GM21390 (cell line): ENCODE results near the gene CFL1.
A peak's percentile ranks its signal among the peaks of the same experiment; 100 is the strongest.

Source experiments
- ATAC-seq: cut with Tn5 transposase; IDR thresholded peaks from one replicate; pipeline ENCODE4 v1.9.1; 2021; ENCODE audit not compliant: unreplicated experiment

CFL1 gene

DNA sequence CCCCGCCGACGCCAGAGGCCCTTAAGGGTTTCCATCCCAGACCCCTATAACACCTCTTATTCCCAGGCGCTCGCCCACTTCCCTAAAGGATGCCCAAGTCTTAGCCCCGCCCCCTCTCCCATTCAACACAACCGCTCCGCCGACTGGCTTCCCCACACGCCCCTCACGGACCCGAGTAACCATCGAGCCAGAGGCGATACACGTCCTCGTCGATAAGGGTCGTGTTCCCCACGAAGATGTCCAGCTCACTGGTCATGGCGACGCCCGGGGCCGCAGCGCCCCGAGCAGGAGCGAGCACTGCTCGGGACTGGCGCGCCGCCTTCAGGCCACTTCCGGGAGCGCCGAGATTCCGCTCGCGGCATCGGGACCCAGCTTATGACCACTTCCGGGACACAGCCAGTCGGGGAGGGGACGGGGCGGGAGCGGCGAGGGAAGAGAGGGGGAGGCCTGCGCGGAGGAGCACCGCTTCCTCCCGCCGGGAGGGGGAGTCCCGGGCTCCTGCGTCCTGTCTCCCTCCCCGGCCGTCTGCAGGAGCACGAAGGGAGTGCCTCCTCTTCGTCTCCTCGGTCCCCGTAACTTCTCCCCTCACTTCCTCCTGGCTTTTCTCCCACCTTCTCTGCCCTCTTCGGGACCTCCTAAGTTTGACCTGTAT lies 30.3 kb upstream of the CFL1 start, which contains the start of gene FIBP:
TSS of gene FIBP (minus strand) at position 309 of the 652 bp plus-strand sequence. CDS start at position 256, 53 bp downstream.
- ATAC-seq: peak; percentile 40

DNA sequence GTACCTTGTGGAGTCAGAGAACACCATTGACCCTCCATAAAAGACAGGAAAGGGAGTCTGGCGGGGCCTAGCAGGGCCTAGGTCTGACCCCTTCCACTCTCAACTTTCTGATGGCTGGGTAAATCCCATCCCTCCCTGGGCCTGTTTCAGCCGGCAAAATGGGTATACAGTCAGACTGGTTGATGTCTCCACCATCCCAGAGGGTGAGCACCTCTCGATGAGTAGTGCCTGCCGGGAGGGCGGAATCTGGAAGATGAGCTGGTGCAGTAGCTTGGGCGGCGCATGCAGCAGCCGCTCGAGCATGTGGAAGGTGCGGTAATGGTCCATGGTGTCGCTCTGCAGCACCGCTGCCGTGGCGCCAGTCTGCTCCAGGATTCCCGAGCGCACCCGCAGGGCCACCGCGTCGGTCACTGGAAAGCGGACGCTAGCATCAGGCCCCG lies 29.8 kb upstream of the CFL1 start:
- ATAC-seq: no peak

DNA sequence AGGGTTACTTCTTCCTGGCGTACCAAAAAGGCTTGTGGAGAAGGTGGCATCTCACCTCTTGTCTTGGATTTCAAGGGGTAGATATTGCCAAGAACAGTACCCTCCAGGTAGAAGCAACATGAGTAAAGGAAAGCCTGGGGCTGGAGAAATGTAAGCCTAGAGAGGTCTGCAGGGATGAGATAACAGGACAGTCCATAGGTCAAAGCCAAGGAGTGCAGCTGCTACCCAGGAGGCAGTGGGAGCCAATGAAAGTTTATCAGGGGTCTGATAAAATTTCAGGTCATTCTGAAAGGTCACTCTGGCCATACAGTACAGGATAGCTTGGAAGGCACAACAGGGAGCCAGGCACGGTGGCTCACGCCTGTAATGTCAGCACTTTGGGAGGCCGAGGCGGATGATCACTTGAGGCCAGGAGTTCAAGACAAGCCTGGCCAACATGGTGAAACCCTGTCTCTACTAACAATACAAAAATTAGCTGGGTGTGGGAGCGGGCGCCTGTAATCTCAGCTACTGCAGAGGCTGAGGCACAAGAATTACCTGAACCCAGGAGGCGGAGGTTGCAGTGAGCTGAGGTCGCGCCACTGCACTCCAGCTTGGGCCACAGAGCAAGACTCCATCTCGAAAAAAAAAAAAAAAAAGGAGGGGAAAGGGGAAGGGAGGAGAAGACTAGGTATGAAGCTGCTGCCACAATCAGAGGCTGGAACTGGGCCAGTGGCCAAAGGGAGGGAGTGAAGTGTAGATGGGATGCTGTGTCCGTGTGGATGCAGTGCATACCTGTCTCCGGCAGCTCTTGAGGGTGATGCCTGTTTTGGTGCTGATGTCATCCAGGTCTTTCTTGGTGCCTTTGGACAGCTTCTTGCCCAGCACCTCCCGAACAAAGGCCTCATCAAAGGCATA lies 29.1 kb upstream of the CFL1 start:
- no peak for ATAC-seq

DNA sequence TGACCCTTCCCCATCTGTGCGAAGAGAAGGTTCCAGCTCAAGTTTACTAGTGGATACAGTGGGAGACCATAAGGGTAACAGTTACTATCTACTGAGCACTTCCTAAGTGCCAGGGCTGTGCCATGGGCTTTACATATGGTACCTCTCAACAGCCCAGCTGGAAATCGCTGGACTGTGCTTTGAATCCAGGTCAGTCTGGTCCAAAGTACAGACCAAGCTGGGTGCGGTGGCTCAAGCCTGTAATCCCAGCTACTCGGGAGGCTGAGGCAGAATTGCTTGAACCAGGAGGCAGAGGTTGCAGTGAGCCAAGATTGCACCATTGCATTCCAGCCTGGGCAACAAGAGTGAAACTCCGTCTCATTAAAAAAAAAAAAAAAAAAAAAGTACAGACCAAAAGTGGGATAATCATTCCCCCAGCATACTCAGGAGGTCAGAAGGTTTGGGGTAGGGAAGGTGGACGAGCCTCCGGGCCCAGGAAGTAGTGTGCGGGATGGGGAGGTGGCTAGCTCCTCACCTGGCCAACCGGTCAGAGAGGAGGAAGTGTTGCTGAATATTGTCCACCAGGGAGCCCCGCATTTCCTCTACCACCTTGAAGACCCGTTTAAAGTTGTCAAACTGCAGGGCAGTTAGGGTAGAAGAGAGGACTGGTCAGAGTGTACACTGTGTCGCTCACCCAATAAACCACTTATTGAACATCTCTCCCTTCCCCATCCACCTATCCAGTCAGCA lies 28.0 kb upstream of the CFL1 start:
- ATAC-seq: no peak

DNA sequence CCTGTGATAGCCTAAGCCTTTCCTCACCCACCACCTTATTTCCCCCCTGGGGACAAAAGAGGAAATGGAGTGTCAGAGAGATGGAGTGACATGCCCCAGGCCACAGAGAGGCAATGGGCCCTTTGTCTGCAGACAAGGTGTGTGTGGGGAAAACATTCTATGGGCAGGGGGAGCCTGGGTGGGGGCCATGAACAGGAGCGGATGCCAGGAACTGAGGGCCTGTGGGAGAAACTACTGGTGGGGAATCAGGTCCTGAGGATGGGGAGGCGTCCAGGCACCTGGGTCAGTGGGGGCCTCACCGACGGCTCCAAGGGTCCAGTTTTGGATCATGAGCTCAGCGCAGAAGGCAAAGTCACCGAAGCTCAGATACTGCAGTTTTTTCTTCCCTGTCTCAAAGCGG lies 27.3 kb upstream of the CFL1 start:
- ATAC-seq: no peak

DNA sequence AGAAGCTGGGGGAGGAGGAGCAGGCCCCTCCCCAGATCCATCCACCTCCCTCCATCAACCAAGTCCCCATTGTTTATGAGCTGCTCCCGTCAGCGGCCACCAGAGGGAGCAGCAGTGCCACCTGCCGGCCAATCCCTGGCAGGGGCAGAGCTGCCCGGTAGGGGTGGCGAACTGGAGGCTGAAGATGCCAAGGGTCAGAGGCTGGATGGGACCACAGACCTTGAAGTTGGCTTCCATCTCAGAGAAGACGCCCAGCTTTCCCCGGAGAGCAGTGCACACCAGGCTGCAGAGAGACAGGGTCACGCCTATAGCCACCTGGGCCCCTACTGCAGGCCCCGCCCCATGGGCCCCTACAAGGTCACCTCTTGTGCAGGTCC lies 26.7 kb upstream of the CFL1 start:
- ATAC-seq: no peak

DNA sequence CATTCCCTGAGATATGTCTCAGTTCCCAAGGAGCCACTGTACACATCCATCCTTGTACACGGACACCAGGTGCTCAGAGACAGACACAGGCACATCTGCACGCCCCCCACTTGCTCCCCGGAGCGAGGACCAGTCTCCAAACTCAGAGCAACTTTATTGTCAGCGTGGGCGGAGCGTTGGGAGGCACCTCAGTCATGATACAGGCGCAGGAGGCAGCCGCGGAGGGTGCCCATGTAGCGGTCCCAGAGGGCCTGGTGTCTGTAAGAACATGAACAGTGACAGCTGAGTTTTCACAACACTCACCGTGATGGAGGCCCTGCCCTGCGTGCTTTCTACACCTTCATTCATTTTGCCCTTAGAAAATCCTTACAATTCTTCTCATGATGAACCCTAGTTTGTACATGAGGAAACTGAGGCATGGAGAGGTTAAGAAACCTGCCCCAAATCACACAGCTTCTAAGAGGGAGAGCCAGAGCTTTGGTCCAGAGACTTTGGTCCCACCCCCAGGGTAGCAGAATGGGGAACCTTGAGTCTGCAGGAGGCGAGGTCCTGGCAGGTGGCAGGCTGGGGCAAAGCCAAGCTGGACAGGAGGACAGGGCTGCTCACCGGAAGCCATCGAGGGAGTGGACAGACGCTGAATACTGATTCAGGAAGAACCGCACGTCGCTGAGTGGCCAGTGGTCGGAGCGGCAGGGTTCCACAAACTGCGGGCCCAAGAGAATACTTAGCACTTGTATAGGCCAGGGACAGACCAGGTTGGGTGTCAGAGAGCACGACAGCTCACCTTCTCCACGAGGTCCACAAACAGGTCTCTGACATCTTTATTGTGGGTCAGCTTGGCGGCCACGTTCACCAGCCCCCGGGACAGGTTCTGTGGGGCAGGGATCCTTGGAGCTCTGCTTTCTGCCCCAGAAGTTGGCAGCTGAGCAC lies 26.1 kb upstream of the CFL1 start:
- ATAC-seq: no peak

DNA sequence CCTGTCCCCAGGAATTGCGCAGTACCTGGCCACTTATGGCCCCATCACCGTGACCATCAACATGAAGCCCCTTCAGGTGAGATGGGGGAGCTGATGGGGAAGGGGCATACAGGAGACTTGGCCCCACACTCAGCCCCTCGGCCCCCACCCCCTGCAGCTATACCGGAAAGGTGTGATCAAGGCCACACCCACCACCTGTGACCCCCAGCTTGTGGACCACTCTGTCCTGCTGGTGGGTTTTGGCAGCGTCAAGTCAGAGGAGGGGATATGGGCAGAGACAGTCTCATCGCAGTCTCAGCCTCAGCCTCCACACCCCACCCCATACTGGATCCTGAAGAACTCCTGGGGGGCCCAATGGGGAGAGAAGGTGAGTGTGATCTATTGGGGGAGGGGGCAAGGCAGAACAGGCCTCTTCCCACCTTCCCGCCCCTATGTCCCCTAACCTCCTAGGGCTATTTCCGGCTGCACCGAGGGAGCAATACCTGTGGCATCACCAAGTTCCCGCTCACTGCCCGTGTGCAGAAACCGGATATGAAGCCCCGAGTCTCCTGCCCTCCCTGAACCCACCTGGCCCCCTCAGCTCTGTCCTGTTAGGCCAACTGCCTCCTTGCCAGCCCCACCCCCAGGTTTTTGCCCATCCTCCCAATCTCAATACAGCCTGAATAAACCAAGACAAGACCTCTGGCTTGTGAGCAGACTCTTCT lies 25.2 kb upstream of the CFL1 start:
- no peak for ATAC-seq

DNA sequence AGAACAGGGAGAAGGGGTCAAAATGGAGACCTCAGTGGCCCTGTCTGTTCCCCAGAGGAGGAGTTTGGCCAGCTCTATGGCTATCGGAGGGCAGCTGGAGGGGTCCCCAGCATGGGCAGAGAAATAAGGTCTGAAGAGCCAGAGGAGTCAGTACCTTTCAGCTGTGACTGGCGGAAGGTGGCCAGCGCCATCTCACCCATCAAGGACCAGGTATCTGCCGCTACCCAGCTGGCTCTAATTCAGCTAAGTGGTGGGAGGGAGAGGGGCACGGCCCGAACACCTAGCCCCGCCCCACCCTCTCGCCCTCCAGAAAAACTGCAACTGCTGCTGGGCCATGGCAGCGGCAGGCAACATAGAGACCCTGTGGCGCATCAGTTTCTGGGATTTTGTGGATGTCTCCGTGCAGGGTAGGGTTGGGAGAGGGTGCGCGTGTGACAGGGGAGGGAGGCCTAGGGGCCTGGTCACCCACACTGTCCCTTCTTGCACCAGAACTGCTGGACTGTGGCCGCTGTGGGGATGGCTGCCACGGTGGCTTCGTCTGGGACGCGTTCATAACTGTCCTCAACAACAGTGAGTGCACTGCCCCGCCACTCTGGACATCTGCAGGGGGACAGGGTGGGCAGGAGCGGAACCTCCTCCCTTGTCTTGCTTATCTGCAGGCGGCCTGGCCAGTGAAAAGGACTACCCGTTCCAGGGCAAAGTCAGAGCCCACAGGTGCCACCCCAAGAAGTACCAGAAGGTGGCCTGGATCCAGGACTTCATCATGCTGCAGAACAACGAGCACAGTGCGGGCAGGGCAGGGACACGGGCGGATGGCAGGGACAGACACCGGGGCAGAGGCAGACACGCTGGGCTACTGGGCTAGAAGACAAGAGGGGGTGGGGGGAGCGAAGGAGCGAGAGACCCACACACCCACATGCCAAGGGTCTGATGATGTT lies 24.4 kb upstream of the CFL1 start:
- no peak for ATAC-seq

DNA sequence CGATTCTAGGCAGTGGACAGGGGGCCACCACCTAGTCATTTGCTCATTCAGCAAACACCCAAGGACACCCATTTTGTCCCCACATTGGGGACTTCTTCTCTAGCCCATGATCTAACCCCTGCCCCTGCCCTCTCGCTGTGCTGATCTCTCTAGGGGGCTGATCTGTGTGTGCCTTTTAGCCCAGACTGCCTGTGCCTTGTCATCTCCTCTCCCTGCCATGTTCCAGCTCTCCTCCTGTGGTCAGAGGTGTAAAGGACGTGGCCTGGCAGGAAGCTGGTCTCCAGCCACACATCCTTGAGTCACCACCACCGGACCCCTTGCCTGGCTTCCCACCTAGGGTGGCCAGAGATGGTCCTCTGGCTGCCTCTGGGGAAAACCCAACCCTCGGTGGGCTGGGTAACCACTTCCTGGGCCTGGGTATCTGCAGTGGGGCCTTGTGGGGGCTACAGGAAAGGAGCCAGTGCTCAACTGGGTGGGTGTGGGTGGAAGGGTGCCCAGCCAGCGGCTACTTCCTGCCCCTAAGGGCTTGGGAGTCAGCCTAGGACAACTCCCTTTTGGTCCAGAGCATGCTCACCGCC lies 23.0 kb upstream of the CFL1 start:
- no peak for ATAC-seq

DNA sequence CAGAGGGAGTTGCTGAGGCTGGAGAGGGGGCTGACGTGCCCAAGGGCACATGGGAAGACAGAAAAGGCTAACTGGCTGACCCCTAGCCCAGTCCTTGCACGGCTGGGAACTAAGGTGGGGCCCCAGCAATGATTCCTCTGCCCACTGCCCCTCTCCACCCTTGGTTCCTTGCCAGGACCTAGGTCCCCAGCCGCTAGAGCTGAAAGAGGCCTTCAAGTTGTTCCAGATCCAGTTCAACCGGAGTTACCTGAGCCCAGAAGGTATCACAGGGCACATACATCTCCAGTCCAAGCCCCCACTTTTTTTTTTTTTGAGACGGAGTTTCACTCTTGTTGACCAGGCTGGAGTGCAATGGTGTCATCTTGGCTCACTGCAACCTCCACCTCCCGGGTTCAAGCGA lies 22.0 kb upstream of the CFL1 start:
- no peak for ATAC-seq

DNA sequence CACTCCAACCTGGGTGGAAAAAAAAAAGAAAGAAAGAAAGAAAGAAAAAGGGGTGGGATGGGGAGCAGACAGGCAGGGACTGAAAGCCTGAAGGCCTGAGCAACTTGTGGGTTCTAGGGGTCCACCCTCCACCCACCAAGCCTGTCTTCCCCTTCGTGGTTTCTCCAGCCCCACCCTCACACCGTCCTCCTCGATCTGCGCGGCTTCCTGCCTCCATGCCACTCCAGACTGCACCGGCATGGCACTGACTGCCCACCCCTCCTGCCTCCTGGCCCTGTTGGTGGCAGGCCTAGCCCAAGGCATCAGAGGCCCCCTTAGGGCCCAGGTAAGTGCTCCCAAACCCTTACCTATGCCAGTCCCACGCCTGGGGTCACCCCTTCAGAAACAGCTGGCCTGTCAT lies 21.6 kb upstream of the CFL1 start, which contains the start of gene CTSW:
TSS of gene CTSW (plus strand) at position 221 of the 400 bp plus-strand sequence. CDS start at position 239, 18 bp downstream.
- no peak for ATAC-seq

DNA sequence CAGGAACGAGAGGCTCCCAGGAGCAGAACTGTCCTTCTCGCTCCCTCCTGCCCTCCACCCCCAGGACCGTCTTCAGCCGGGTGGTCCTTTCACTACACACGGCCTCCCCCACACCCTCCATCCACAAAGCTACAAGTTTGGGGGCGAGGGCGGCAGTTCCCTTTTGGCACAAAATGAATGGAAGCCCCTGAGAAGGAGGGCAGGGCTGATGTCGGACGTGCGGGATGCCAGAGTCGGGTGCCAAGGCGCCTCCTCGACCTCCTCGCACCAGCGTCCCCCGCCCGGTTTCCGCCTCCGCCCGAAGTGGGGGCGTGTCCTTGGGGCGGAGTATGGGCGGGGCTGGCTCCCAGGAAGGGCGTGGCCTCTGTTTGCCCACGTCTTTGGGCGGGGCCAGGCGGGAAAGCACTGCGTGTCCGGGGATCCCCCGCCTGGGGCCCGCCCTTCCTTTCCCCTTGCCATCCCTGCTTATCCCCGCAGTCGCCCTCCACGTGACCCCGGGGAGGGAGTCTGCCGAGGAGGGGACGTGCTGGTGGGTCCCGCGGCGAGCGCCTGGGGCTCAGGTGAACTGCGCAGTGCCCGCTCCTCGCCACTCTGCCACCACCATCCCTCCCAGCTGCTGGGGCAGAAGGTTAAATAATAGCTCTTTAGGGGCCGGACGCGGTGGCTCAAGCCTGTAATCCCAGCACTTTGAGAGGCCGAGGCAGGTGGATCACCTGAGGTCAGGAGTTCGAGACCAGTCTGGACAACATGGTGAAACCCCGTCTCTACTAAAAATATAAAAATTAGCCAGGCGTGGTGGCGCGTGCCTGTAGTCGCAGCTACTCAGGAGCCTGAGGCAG lies 15.6 kb upstream of the CFL1 start:
- ATAC-seq: peak; percentile 65

DNA sequence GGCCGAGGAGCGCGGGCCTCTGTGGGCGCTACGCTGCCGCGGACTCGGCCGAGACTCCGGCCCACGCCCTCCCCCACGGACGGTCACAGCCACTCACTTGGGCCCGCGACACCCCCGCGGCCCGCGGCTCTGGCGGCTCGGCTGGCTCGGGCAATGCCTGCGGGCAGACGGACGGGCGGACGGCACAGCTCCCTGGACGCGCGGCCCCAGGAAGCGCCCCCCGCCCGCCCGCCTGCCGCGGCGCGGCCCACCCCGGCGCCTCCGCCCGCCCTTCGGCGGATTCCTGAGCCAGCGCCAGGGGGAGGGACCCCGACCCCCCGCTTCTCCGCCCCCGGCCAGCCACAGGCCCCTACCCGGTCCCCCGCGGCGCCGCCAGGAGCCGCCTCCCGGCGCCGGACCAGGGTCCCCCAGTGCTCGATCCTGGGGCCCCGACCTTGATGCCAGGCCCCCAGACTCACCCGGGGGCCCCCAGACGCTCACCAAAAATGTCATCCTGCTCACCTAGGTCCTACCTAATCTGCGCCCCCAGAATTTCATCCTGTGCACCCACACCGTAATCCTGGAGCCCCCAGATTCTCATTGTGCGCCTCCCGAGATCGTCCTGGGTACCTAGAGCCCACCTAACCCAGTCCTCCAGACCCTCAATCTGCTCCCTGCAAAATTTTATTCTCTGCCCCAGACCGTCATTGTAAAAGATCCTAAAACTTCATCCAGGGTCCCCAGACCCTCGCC lies 14.8 kb upstream of the CFL1 start, which contains the start of gene EFEMP2:
TSS of gene EFEMP2 (minus strand) at position 215 of the 732 bp plus-strand sequence. CDS start 446 bp downstream, outside the sequence.
- ATAC-seq: no peak

DNA sequence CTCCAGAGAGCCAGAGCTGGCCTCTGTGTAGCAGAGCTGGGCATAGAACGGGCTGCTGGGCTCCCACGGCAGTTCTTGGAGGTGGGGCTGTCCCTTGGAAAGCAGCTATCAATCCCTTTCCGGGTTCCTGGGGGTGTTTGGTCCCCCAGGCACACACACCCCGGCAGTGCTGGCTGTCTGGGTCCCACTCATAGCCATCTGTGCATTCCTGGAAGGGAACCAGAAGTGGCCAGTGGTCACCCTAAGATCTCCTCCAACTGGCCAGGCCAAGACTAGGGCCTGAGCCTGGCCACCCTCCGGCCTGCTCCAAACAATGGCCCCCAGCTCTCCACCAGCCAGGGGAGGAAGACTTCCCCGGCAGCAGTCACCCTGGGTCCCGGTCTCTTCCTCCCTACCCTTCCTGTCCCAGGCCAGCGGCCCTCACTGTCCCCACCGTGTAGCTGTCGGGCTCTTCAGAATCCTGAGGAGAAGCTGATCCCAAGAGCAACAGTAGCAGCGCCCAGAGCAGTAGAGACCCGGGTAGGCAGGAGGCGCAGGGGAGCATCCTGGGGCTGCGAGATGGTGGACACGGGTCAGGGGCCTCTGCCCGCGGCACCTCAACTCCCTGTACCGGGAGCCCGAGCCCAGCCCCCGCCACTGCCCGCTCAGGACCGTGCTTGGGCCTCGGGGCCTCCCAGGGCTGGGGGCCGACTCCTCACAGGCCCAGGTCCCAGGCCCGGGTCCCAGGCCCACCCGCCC lies 14.0 kb upstream of the CFL1 start:
- no peak for ATAC-seq
